IMR-90 (cell line): Measurements from ENCODE around the gene XDH. TPM values are rescaled to one million over a fixed set of nuclear protein-coding genes. Genes with fewer than 3 reads are reported as not detected.

Experiments used
- ATAC-seq: fragments of 200-7000 bp; cut with Tn5 transposase; 2 replicates; pipeline ENCODE4 v1.9.1; 2020; ENCODE audit warnings: low read depth, mild to moderate bottlenecking, moderate library complexity
- BruUV-seq: library from RNA; stranded (reverse); fragments of 400-500 nt; replicated peaks from 2 replicates; lab custom pipeline; 2021; lab: Mats Ljungman, UMichigan
- CTCF ChIA-PET: fragments of 300-600 bp; formaldehyde crosslinking; extraction: SDS; loops from one replicate; lab custom pipeline; 2021; ENCODE audit warnings: antibody characterized with exemption; lab: Yijun Ruan, JAX
- POLR2A ChIA-PET: fragments of 300-600 bp; sonication (Branson Sonifier 250); formaldehyde crosslinking; loops from one replicate; lab custom pipeline; 2022; ENCODE audit warnings: antibody characterized with exemption; ENCODE audit not compliant: unreplicated experiment; lab: Charles Lee
- DNase-seq: peaks from one replicate; pipeline ENCODE4 v3.0.0; 2013
- H2AFZ ChIP-seq: replicated peaks from 2 replicates; pipeline ENCODE3; 2013; ENCODE audit warnings: low read length, mild to moderate bottlenecking; ENCODE audit not compliant: poor library complexity
- H2AK5ac ChIP-seq: 2 replicates; pipeline ENCODE4 v1.6.1; 2013; ENCODE audit warnings: low read depth, low read length, inconsistent platforms
- H2AK9ac ChIP-seq: replicated peaks from 2 replicates; pipeline ENCODE3; 2013; ENCODE audit warnings: mild to moderate bottlenecking, low read depth, low read length, moderate library complexity; ENCODE audit not compliant: poor library complexity
- H2BK120ac ChIP-seq: 2 replicates; pipeline ENCODE4 v1.6.1; 2013; ENCODE audit warnings: low read depth, low read length, inconsistent platforms
- H2BK15ac ChIP-seq: 3 replicates; pipeline ENCODE4 v1.6.1; 2013; ENCODE audit warnings: low read depth, low read length, inconsistent platforms
- H2BK20ac ChIP-seq: 2 replicates; pipeline ENCODE4 v1.6.1; 2013; ENCODE audit warnings: low read depth, mild to moderate bottlenecking, inconsistent platforms, low read length, moderate library complexity
- H2BK5ac ChIP-seq: 2 replicates; pipeline ENCODE4 v1.6.1; 2013; ENCODE audit warnings: mild to moderate bottlenecking, low read depth, low read length, inconsistent platforms; ENCODE audit not compliant: poor library complexity, severe bottlenecking
- H3K14ac ChIP-seq: replicated peaks from 2 replicates; pipeline ENCODE4 v1.6.1; 2013; ENCODE audit warnings: low read depth, low read length, inconsistent platforms
- H3K18ac ChIP-seq: 2 replicates; pipeline ENCODE4 v1.6.1; 2013; ENCODE audit warnings: low read depth, low read length, control low read depth
- H3K23ac ChIP-seq: 2 replicates; pipeline ENCODE4 v1.6.1; 2013; ENCODE audit warnings: low read depth, low read length, inconsistent platforms
- H3K27ac ChIP-seq: 2 replicates; pipeline ENCODE4 v1.5.1; 2013; ENCODE audit warnings: mild to moderate bottlenecking, control low read depth, low read length; ENCODE audit not compliant: insufficient read depth
- H3K27me3 ChIP-seq: 2 replicates; pipeline ENCODE4 v1.6.1; 2013; ENCODE audit warnings: low read length; ENCODE audit not compliant: control insufficient read depth, insufficient read depth
- H3K36me3 ChIP-seq: 2 replicates; pipeline ENCODE4 v1.6.1; 2013; ENCODE audit warnings: low read length, mixed read lengths; ENCODE audit not compliant: control insufficient read depth, insufficient read depth
- H3K4ac ChIP-seq: 2 replicates; pipeline ENCODE4 v1.6.1; 2013; ENCODE audit warnings: low read depth, low read length, inconsistent platforms
- H3K4me1 ChIP-seq: 2 replicates; pipeline ENCODE4 v1.6.1; 2013; ENCODE audit warnings: low read length, mixed read lengths; ENCODE audit not compliant: control insufficient read depth, insufficient read depth
- H3K4me2 ChIP-seq: 2 replicates; pipeline ENCODE4 v1.6.1; 2013; ENCODE audit warnings: low read depth, mild to moderate bottlenecking, control low read depth, low read length, moderate library complexity
- H3K4me3 ChIP-seq: 2 replicates; pipeline ENCODE4 v1.5.1; 2013; ENCODE audit warnings: low read depth, mild to moderate bottlenecking, control low read depth, low read length, moderate library complexity; ENCODE audit not compliant: insufficient read depth
- H3K56ac ChIP-seq: 2 replicates; pipeline ENCODE4 v1.6.1; 2013; ENCODE audit warnings: low read length, inconsistent platforms; ENCODE audit not compliant: insufficient read depth; ENCODE audit errors: extremely low read depth
- H3K79me1 ChIP-seq, 2 experiments: 2 replicates each; pipeline ENCODE4 v1.6.1; 2013; ENCODE audit warnings: low read length in 2 of 2, inconsistent platforms in 1 of 2, low read depth in 1 of 2
- H3K9ac ChIP-seq: 2 replicates; pipeline ENCODE4 v1.6.1; 2013; ENCODE audit warnings: low read depth, low read length, control low read depth
- H3K9me1 ChIP-seq: 2 replicates; pipeline ENCODE4 v1.6.1; 2013; ENCODE audit warnings: low read length, inconsistent platforms; ENCODE audit not compliant: insufficient read depth
- H3K9me3 ChIP-seq: 2 replicates; pipeline ENCODE4 v1.6.1; 2013; ENCODE audit warnings: low read length; ENCODE audit not compliant: control insufficient read depth, insufficient read depth
- H4K20me1 ChIP-seq: 2 replicates; pipeline ENCODE4 v1.6.1; 2013; ENCODE audit warnings: low read length, inconsistent platforms; ENCODE audit not compliant: insufficient read depth
- H4K5ac ChIP-seq: 2 replicates; pipeline ENCODE4 v1.6.1; 2013; ENCODE audit warnings: mild to moderate bottlenecking, low read depth, low read length, control low read depth
- H4K8ac ChIP-seq, 2 experiments: 2 replicates each; pipeline ENCODE4 v1.6.1; 2013; ENCODE audit warnings: low read depth in 2 of 2, low read length in 2 of 2, control low read depth in 1 of 2, inconsistent platforms in 1 of 2
- H4K91ac ChIP-seq: 2 replicates; pipeline ENCODE4 v1.6.1; 2013; ENCODE audit warnings: low read depth, low read length, inconsistent platforms; ENCODE audit not compliant: insufficient read depth
- BHLHE40 ChIP-seq: fragments of 150-350 bp; IDR thresholded peaks from 2 replicates; pipeline ENCODE4 v1.6.1; 2016; ENCODE audit warnings: mild to moderate bottlenecking, low read depth, low read length
- CEBPB ChIP-seq: IDR thresholded peaks from 2 replicates; pipeline ENCODE4 v1.6.1; 2012; ENCODE audit warnings: low read depth, low read length, improper control_type of control experiment
- CHD1 ChIP-seq: IDR thresholded peaks from 2 replicates; pipeline ENCODE4 v1.6.1; 2012; ENCODE audit warnings: low read depth, low read length, improper control_type of control experiment
- CTCF ChIP-seq: conservative IDR thresholded peaks from 2 replicates; pipeline ENCODE4 v1.5.1; 2012; ENCODE audit warnings: mild to moderate bottlenecking, low read depth, low read length, improper control_type of control experiment
- ELK1 ChIP-seq: fragments of 150-350 bp; IDR thresholded peaks from 2 replicates; pipeline ENCODE4 v1.6.1; 2016; ENCODE audit warnings: low read depth, mild to moderate bottlenecking, low read length, moderate library complexity, borderline replicate concordance
- FOS ChIP-seq: fragments of 150-350 bp; IDR thresholded peaks from 2 replicates; pipeline ENCODE4 v1.6.1; 2016; ENCODE audit warnings: low read depth, low read length
- MAFK ChIP-seq: IDR thresholded peaks from 2 replicates; pipeline ENCODE4 v1.6.1; 2012; ENCODE audit warnings: low read depth, low read length, improper control_type of control experiment
- MAZ ChIP-seq: IDR thresholded peaks from 2 replicates; pipeline ENCODE4 v1.6.1; 2012; ENCODE audit warnings: low read depth, mild to moderate bottlenecking, low read length, improper control_type of control experiment, moderate library complexity, borderline replicate concordance
- MXI1 ChIP-seq: IDR thresholded peaks from 2 replicates; pipeline ENCODE4 v1.6.1; 2012; ENCODE audit warnings: low read depth, mild to moderate bottlenecking, low read length, moderate library complexity, borderline replicate concordance
- NFE2L2 ChIP-seq: fragments of 150-350 bp; IDR thresholded peaks from 2 replicates; pipeline ENCODE4 v1.6.1; 2016; ENCODE audit warnings: low read depth, mild to moderate bottlenecking, low read length
- POLR2A ChIP-seq: IDR thresholded peaks from 2 replicates; pipeline ENCODE4 v1.6.1; 2012; ENCODE audit warnings: mild to moderate bottlenecking, low read depth, low read length
- RAD21 ChIP-seq: IDR thresholded peaks from 2 replicates; pipeline ENCODE4 v1.6.1; 2012; ENCODE audit warnings: low read length, improper control_type of control experiment
- RCOR1 ChIP-seq: IDR thresholded peaks from 2 replicates; pipeline ENCODE4 v1.6.1; 2012; ENCODE audit warnings: mild to moderate bottlenecking, low read length, improper control_type of control experiment; ENCODE audit not compliant: insufficient replicate concordance
- RFX5 ChIP-seq: IDR thresholded peaks from 2 replicates; pipeline ENCODE4 v1.8.0; 2012; ENCODE audit warnings: low read depth, mild to moderate bottlenecking, low read length, moderate library complexity
- SMC3 ChIP-seq: fragments of 150-350 bp; IDR thresholded peaks from 2 replicates; pipeline ENCODE4 v1.6.1; 2016; ENCODE audit warnings: low read depth, mild to moderate bottlenecking, antibody characterized with exemption, low read length, moderate library complexity
- USF2 ChIP-seq: fragments of 150-350 bp; IDR thresholded peaks from 2 replicates; pipeline ENCODE4 v1.6.1; 2017; ENCODE audit warnings: mild to moderate bottlenecking, antibody characterized with exemption, low read length, low read depth
- WGBS, 2 experiments: methylation state at CpG; one replicate each; pipeline versions ENCODE4 v1.1.5 to v1.1.7; 2013; ENCODE audit warnings: missing lambda C conversion rate in 2 of 2; ENCODE audit not compliant: insufficient read length in 1 of 2; ENCODE audit errors: extremely low coverage in 2 of 2; 5-methylcytosine and 5-hydroxymethylcytosine counted together
- dilution Hi-C: fragments of 300-500 bp; cut with HindIII; formaldehyde crosslinking; loops from one replicate; pipeline ENCODE4 v1.14.3; 2018; ENCODE audit warnings: low sequenced_read_pairs; ENCODE audit not compliant: unreplicated experiment
- in situ Hi-C: fragments of 300-500 bp; cut with MboI; formaldehyde crosslinking; loops from 3 replicates; pipeline ENCODE4 v1.14.3; 2019; ENCODE audit warnings: low sequenced_read_pairs, inconsistent platforms, mixed read lengths
- intact Hi-C: fragments of 100-400 bp; cut with micrococcal nuclease; formaldehyde crosslinking; loops from 2 replicates; pipeline ENCODE4 v1.10.0; 2022
- polyA plus RNA-seq, 3 experiments: library from polyadenylated mRNA; depleted of rRNA; stranded (reverse); fragments of >200 nt; gene quantifications; 2 replicates each; pipeline ENCODE4 v1.2.3, GENCODE V29; 2012; ENCODE audit warnings: low replicate concordance in 1 of 3
- total RNA-seq: library from RNA; depleted of rRNA; stranded (reverse); fragments of >200 nt; gene quantifications from 2 replicates; pipeline ENCODE4 v1.2.3, GENCODE V29; 2012

Gene XDH
- total and polyA plus RNA-seq, 2 of the 4 experiments (the other 2 are of a cell fraction), result 0.46 to 1.1 TPM

GRCh38 chr2:31287654-31288053 lies 126.9 kb downstream of the XDH start:
- no CpG with 5 or more reads among the region's 2 CpGs for WGBS, 2 experiments
- CTCF ChIA-PET, result interaction anchor here (0.8 kb wide), 1 partner anchor 576 kb away, joined by 3 read pairs; no protein-coding TSS in a partner anchor
- no peak overlapping the region; the same call in 1 of the 2 replicates for H4K91ac ChIP-seq
- H3K36me3 ChIP-seq, result no peaks in the 10 kb centered on the region
- no peaks in the 10 kb centered on the region for H3K9me3 ChIP-seq
- H4K8ac ChIP-seq, result peak overlapping the region in 1 of 2 experiments; percentile 82; a peak in 1 of 4 replicates
- no peak overlapping the region for H3K4me2 ChIP-seq
- DNase-seq (peak; percentile 37), ATAC-seq (peak; percentile 71)
- H3K4me1 ChIP-seq, result peaks cover 10% of the 10 kb centered on the region
- no peak overlapping the region for H3K56ac ChIP-seq
- H3K14ac ChIP-seq, result peak overlapping the region; percentile 89; the same call in 1 of the 2 replicates
- no peak overlapping the region for H3K4me3 ChIP-seq
- peak overlapping the region; percentile 36; the same call in 1 of the 2 replicates for H2AK5ac ChIP-seq
- no peak overlapping the region for H3K18ac ChIP-seq
- H2BK5ac ChIP-seq, result no peak overlapping the region
- no peak overlapping the region; the same call in 1 of the 2 replicates for H3K23ac ChIP-seq
- POLR2A ChIA-PET, result interaction anchor here (0.9 kb wide), 1 partner anchor 8 kb away, joined by 3 read pairs; no protein-coding TSS in a partner anchor
- H3K27me3 ChIP-seq, result no peaks in the 10 kb centered on the region
- H4K5ac ChIP-seq, result no peak overlapping the region
- intact Hi-C loops, result loop anchor here (2.0 kb wide), 1 partner anchor 31 kb away; no protein-coding TSS in a partner anchor
- peak overlapping the region; percentile 95 for H2BK20ac ChIP-seq
- peak overlapping the region; percentile 90; the same call in 1 of the 3 replicates for H2BK15ac ChIP-seq
- peak overlapping the region; percentile 87; the same call in 1 of the 2 replicates for H3K4ac ChIP-seq
- H3K79me1 ChIP-seq, result no peaks in the 10 kb centered on the region
- in situ Hi-C loops, result no loop called here
- H2AFZ ChIP-seq, result peak overlapping the region; percentile 59
- dilution Hi-C loops, result no loop called here
- BruUV-seq, result no TSS peak
- H3K9me1 ChIP-seq, result peaks cover 11% of the 10 kb centered on the region; the same call in 1 of the 2 replicates
- H3K9ac ChIP-seq, result no peak overlapping the region
- H3K27ac ChIP-seq, result no peak overlapping the region; the same call in 1 of the 2 replicates
- H2AK9ac ChIP-seq, result no peak overlapping the region
- H4K20me1 ChIP-seq, result no peaks in the 10 kb centered on the region
- peak overlapping the region; percentile 96 for H2BK120ac ChIP-seq
- no peak for TF ChIP-seq CTCF
- TF ChIP-seq POLR2A, result no peak
- no peak for TF ChIP-seq FOS
- TF ChIP-seq ELK1, result no peak
- TF ChIP-seq BHLHE40, result no peak
- TF ChIP-seq RFX5, result no peak
- no peak for TF ChIP-seq RAD21
- TF ChIP-seq MAZ, result no peak
- no peak for TF ChIP-seq CHD1
- no peak for TF ChIP-seq NFE2L2
- TF ChIP-seq MXI1, result no peak
- TF ChIP-seq USF2, result no peak
- TF ChIP-seq RCOR1, result no peak
- no peak for TF ChIP-seq SMC3
- TF ChIP-seq MAFK, result no peak
- no peak for TF ChIP-seq CEBPB
